Measurements from ENCODE around the gene IER3IP1. TPM values are rescaled to one million over a fixed set of nuclear protein-coding genes. Genes with fewer than 3 reads are reported as not detected.

IER3IP1 gene
- total and polyA plus RNA-seq, 2 of the 4 experiments (the other 2 are of a cell fraction): 7.0 to 11.7 TPM

- H3K23ac ChIP-seq (ENCODE audit: low read depth, low read length): no peak overlapping the region
- no peak for TF ChIP-seq BHLHE40 (IDR thresholded peaks at IDR 0.05; ENCODE audit: low read depth, low read length)
- peak; percentile 63; the same call in 1 of the 2 replicates for TF ChIP-seq CEBPB (IDR thresholded peaks at IDR 0.05; ENCODE audit: low read depth, low read length)
- no peak overlapping the region for H2BK15ac ChIP-seq (ENCODE audit: low read depth, low read length)
- no CpG with 5 or more reads among the region's 5 CpGs for WGBS, 2 experiments (ENCODE audit: extremely low coverage in 2 of 2, insufficient read length in 1 of 2)
- H2AK9ac ChIP-seq (replicated peaks; ENCODE audit: low read depth, low read length, poor library complexity): no peak overlapping the region
- no TSS peak for BruUV-seq (replicated peaks)
- intact Hi-C loops (cut with micrococcal nuclease) (no loop called here), in situ Hi-C loops (cut with MboI; ENCODE audit: low sequenced_read_pairs) (no loop called here), dilution Hi-C loops (cut with HindIII; ENCODE audit: low sequenced_read_pairs, unreplicated experiment) (no loop called here)
- no peaks in the 10 kb centered on the region for H3K9me3 ChIP-seq (ENCODE audit: control insufficient read depth, insufficient read depth, low read length)
- no peak overlapping the region for H2BK120ac ChIP-seq (ENCODE audit: low read depth, low read length)
- no peak overlapping the region for H3K56ac ChIP-seq (ENCODE audit: extremely low read depth, insufficient read depth, low read length)
- DNase-seq: no peak
- H3K79me1 ChIP-seq (ENCODE audit: low read depth in 1 of 2, low read length in 2 of 2): peaks cover 13 to 37% of the 10 kb centered on the region in 2 experiments
- H3K9ac ChIP-seq (ENCODE audit: low read depth, low read length): no peak overlapping the region
- no peak overlapping the region for H4K5ac ChIP-seq (ENCODE audit: low read depth, low read length)
- H4K8ac ChIP-seq (ENCODE audit: low read depth in 2 of 2, low read length in 2 of 2): no peak overlapping the region
- H3K4ac ChIP-seq (ENCODE audit: low read depth, low read length): no peak overlapping the region
- peaks cover 5% of the 10 kb centered on the region; the same call in 1 of the 2 replicates for H3K9me1 ChIP-seq (ENCODE audit: insufficient read depth, low read length)
- H2BK5ac ChIP-seq (ENCODE audit: low read depth, low read length, poor library complexity, severe bottlenecking): no peak overlapping the region
- H4K20me1 ChIP-seq (ENCODE audit: insufficient read depth, low read length): 0 out of 2 replicates have a peak, but pooled peaks cover 5% of the 10 kb centered on the region
- ChIA-PET CTCF (no interaction called here), POLR2A (ENCODE audit: unreplicated experiment) (no interaction called here)
- H3K4me1 ChIP-seq (ENCODE audit: control insufficient read depth, insufficient read depth, low read length): no peaks in the 10 kb centered on the region
- H2AFZ ChIP-seq (replicated peaks; ENCODE audit: low read length, poor library complexity): no peak overlapping the region
- H3K18ac ChIP-seq (ENCODE audit: low read depth, low read length): no peak overlapping the region
- no peak overlapping the region for H3K4me2 ChIP-seq (ENCODE audit: low read depth, low read length)
- H2AK5ac ChIP-seq (ENCODE audit: low read depth, low read length): no peak overlapping the region
- 0 out of 2 replicates have a peak, but pooled peaks cover 1% of the 10 kb centered on the region for H3K36me3 ChIP-seq (ENCODE audit: control insufficient read depth, insufficient read depth, low read length)
- H3K14ac ChIP-seq (replicated peaks; ENCODE audit: low read depth, low read length): no peak overlapping the region
- ATAC-seq (ENCODE audit: low read depth): no peak
- H3K4me3 ChIP-seq (ENCODE audit: insufficient read depth, low read depth, low read length): no peak overlapping the region
- no peak overlapping the region for H2BK20ac ChIP-seq (ENCODE audit: low read depth, low read length)
- no peaks in the 10 kb centered on the region for H3K27me3 ChIP-seq (ENCODE audit: control insufficient read depth, insufficient read depth, low read length)
- H4K91ac ChIP-seq (ENCODE audit: insufficient read depth, low read depth, low read length): no peak overlapping the region
- no peak overlapping the region for H3K27ac ChIP-seq (ENCODE audit: insufficient read depth, low read length)
Observed at GRCh38 chr18:47143153-47143552, 33.0 kb downstream of the IER3IP1 start.

Data from IMR-90 (cell line).